Stimulated activated CD8-positive, alpha-beta memory T cell treated with anti-CD3 and anti-CD28 coated beads, Interleukin-7, amount 100 ng/mL, for 4 hours (primary cell): ENCODE results near the gene RASGRP1.
A peak's percentile ranks its signal among the peaks of the same experiment; 100 is the strongest.
"Not testable (repeated sequence)": the region's sequence is repeated elsewhere in the genome, so short reads cannot be mapped to it uniquely, and the experiment has no call there.

Source experiments
- DNase-seq, 2 donors: peaks; one replicate each; pipeline ENCODE4 v3.0.0-alpha.2; 2020; ENCODE audit warnings: low read depth in 2 of 2

RASGRP1 gene

GRCh38 chr15:38564557-38565286, at the start of gene RASGRP1:
TSS of gene RASGRP1 (minus strand) at chr15:38564814. CDS start at chr15:38564628, 186 bp downstream.
- peak; percentile 68 to 87 for DNase-seq

- no peak for DNase-seq
Measured at GRCh38 chr15:38613085-38613484, 48.5 kb upstream of the RASGRP1 start.

- DNase-seq: peak; percentile 38 to 53
Measured at GRCh38 chr15:38612159-38612863, 47.7 kb upstream of the RASGRP1 start.

- DNase-seq: peak; percentile 40 to 66
Measured at GRCh38 chr15:38611228-38611627, 46.6 kb upstream of the RASGRP1 start.

- DNase-seq: peak in 1 of 2 donors; percentile 26
Measured at GRCh38 chr15:38610748-38611147, 46.1 kb upstream of the RASGRP1 start.

- no peak for DNase-seq
Measured at GRCh38 chr15:38609097-38609738, 44.6 kb upstream of the RASGRP1 start.

GRCh38 chr15:38608682-38609081, 44.1 kb upstream of the RASGRP1 start:
- DNase-seq: no peak

GRCh38 chr15:38605744-38606143, 41.1 kb upstream of the RASGRP1 start:
- DNase-seq: no peak

GRCh38 chr15:38603672-38604071, 39.1 kb upstream of the RASGRP1 start:
- no peak for DNase-seq

GRCh38 chr15:38602910-38603670, 38.5 kb upstream of the RASGRP1 start:
- no peak for DNase-seq

GRCh38 chr15:38600236-38600635, 35.6 kb upstream of the RASGRP1 start:
- no peak for DNase-seq

GRCh38 chr15:38598749-38599148, 34.1 kb upstream of the RASGRP1 start:
- no peak for DNase-seq

- DNase-seq: no peak
Measured at GRCh38 chr15:38597219-38597800, 32.7 kb upstream of the RASGRP1 start.

- DNase-seq: no peak
Measured at GRCh38 chr15:38593524-38593923, 28.9 kb upstream of the RASGRP1 start.

GRCh38 chr15:38589502-38589901, 24.9 kb upstream of the RASGRP1 start:
- no peak for DNase-seq

GRCh38 chr15:38588672-38589071, 24.1 kb upstream of the RASGRP1 start:
- DNase-seq: no peak

- no peak for DNase-seq
Measured at GRCh38 chr15:38587214-38587613, 22.6 kb upstream of the RASGRP1 start.

GRCh38 chr15:38586005-38586404, 21.4 kb upstream of the RASGRP1 start:
- DNase-seq: not testable (repeated sequence)

GRCh38 chr15:38578626-38579025, 14.0 kb upstream of the RASGRP1 start:
- DNase-seq: no peak

- no peak for DNase-seq
Measured at GRCh38 chr15:38577424-38577987, 12.9 kb upstream of the RASGRP1 start.

GRCh38 chr15:38576837-38577236, 12.2 kb upstream of the RASGRP1 start:
- DNase-seq: no peak
